Left renal cortex interstitium (tissue), 4 donors: Measurements from ENCODE around the gene GPSM1. TPM values are rescaled to one million over a fixed set of nuclear protein-coding genes. Genes with fewer than 3 reads are reported as not detected.

ENCODE experiments used
- DNase-seq, 4 donors: peaks; one replicate each; pipeline ENCODE4 v3.0.0-alpha.2; 2013; ENCODE audit warnings: low read depth in 4 of 4, low spot score in 2 of 4, missing footprints in 1 of 4
- polyA plus RNA-seq, 4 donors: library from polyadenylated mRNA; unstranded; fragments of 120-200 nt; gene quantifications; one replicate each; pipeline ENCODE4 v1.2.1, GENCODE V29; 2013; ENCODE audit not compliant: insufficient read length in 4 of 4

The GPSM1 gene
- polyA plus RNA-seq, 4 donors: 22.7 to 48.8 (median 42.0) TPM

- no peak for DNase-seq
Measured at GRCh38 chr9:136371533-136371880, 44.2 kb downstream of the GPSM1 start.

GRCh38 chr9:136372006-136372405, 44.7 kb downstream of the GPSM1 start:
- DNase-seq: no peak

GRCh38 chr9:136372561-136373299, 45.4 kb downstream of the GPSM1 start:
- peak in 1 of 4 donors; percentile 62 for DNase-seq

- DNase-seq: no peak
Measured at GRCh38 chr9:136373300-136374182, 46.2 kb downstream of the GPSM1 start, which contains the start of gene CARD9. Gene CARD9 (minus strand): TSS chr9:136373669. CDS start chr9:136372078, 1,591 bp downstream.

- no peak for DNase-seq
Measured at GRCh38 chr9:136374183-136374575, 46.8 kb downstream of the GPSM1 start.

- DNase-seq: no peak
Measured at GRCh38 chr9:136375096-136375495, 47.8 kb downstream of the GPSM1 start.

GRCh38 chr9:136376457-136376856, 49.1 kb downstream of the GPSM1 start:
- DNase-seq: no peak

- no peak for DNase-seq
Measured at GRCh38 chr9:136377341-136378169, 50.2 kb downstream of the GPSM1 start.

GRCh38 chr9:136378170-136379002, 51.0 kb downstream of the GPSM1 start:
- no peak for DNase-seq

- no peak for DNase-seq
Measured at GRCh38 chr9:136379003-136379287, 51.6 kb downstream of the GPSM1 start.

- DNase-seq: no peak
Measured at GRCh38 chr9:136379401-136379800, 52.1 kb downstream of the GPSM1 start.

- no peak for DNase-seq
Measured at GRCh38 chr9:136379891-136380290, 52.6 kb downstream of the GPSM1 start.

GRCh38 chr9:136380381-136380780, 53.0 kb downstream of the GPSM1 start:
- no peak for DNase-seq

- no peak for DNase-seq
Measured at GRCh38 chr9:136381311-136381710, 54.0 kb downstream of the GPSM1 start.

- DNase-seq: no peak
Measured at GRCh38 chr9:136381966-136382513, 54.7 kb downstream of the GPSM1 start.

- DNase-seq: no peak
Measured at GRCh38 chr9:136383436-136383835, 56.1 kb downstream of the GPSM1 start.

- no peak for DNase-seq
Measured at GRCh38 chr9:136385015-136385414, 57.7 kb downstream of the GPSM1 start.

- DNase-seq: no peak
Measured at GRCh38 chr9:136386018-136386417, 58.7 kb downstream of the GPSM1 start.

GRCh38 chr9:136387217-136387616, 59.9 kb downstream of the GPSM1 start:
- DNase-seq: no peak

- no peak for DNase-seq
Measured at GRCh38 chr9:136389396-136389795, 62.1 kb downstream of the GPSM1 start.
